ENCODE measurements around the gene TEP1. TPM values are rescaled to one million over a fixed set of nuclear protein-coding genes. Genes with fewer than 3 reads are reported as not detected.

Gene TEP1
- total RNA-seq, 1 experiment from 2014 or later, result 15.8 TPM

DNA sequence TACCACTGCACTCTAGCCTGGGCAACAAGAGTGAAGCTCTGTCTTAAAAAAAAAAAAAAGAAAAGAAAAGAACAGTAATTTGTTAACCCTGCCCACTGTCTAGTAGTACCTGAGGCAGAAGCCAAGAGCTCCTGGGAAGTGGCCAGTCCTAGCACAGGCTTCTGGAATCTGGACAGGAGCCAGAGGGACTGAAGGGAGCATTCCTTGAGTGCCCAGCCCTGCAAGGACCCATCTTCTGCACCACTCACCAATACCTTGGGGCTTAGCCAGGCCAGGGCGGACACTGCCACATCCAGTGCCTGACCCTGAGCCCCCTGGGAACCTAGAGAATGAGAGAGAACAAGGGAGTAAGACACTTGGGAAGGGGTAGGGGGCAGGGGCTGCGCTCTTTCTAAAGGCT, 36.1 kb downstream of the TEP1 start:
- Histone ChIP-seq H3K4ac (ENCODE audit: low read depth, low read length) (no peak overlapping the region), H2AFZ (ENCODE audit: low read length) (no peak overlapping the region), H3T11ph (ENCODE audit: low read length) (no peak overlapping the region), H2AK5ac (ENCODE audit: insufficient read length, low read length) (no peak overlapping the region), H3K18ac (ENCODE audit: insufficient read length, low read depth, low read length) (no peak overlapping the region), H3K14ac (ENCODE audit: insufficient read depth, low read length) (no peak overlapping the region), H4K5ac (ENCODE audit: insufficient read length, low read depth, low read length) (no peak overlapping the region), H2BK5ac (ENCODE audit: insufficient read length, low read length) (no peak overlapping the region), H3K27ac (ENCODE audit: insufficient read length, low read depth, low read length) (no peak overlapping the region), H2BK120ac (ENCODE audit: low read depth, low read length, poor library complexity, severe bottlenecking) (no peak overlapping the region), H4K8ac (replicated peaks; ENCODE audit: insufficient read length, low read depth, low read length) (no peak overlapping the region), H3K4me1 (ENCODE audit: insufficient read depth, low read length) (no peaks in the 10 kb centered on the region), H2BK12ac (ENCODE audit: insufficient read length, low read depth, low read length) (no peak overlapping the region), H2BK20ac (ENCODE audit: low read depth, low read length, poor library complexity, severe bottlenecking) (no peak overlapping the region), H2BK15ac (ENCODE audit: low read depth, low read length) (no peak overlapping the region), H4K91ac (ENCODE audit: insufficient read length, low read depth, low read length) (no peak overlapping the region), H3K9me3 (ENCODE audit: control insufficient read depth, low read depth, low read length) (no peaks in the 10 kb centered on the region), H3K23ac (ENCODE audit: insufficient read length, low read depth, low read length) (no peak overlapping the region), H3K79me1 (ENCODE audit: insufficient read depth, low read depth, low read length, poor library complexity, severe bottlenecking) (no peaks in the 10 kb centered on the region), H4K20me1 (ENCODE audit: control insufficient read depth, insufficient read depth, insufficient read length) (no peaks in the 10 kb centered on the region), H3K79me2 (ENCODE audit: insufficient read depth, low read length) (no peaks in the 10 kb centered on the region), H3K4me2 (ENCODE audit: insufficient read depth, insufficient read length, low read length) (no peak overlapping the region), H3K9ac (ENCODE audit: extremely low read depth, insufficient read length, low read length) (no peak overlapping the region), H3K27me3 (ENCODE audit: insufficient read depth, low read length) (no peaks in the 10 kb centered on the region; the same call in 1 of the 2 replicates), H3K23me2 (ENCODE audit: insufficient read length, low read depth, low read length, poor library complexity, severe bottlenecking) (no peaks in the 10 kb centered on the region), H3K56ac (ENCODE audit: insufficient read length, low read depth, low read length) (no peak overlapping the region)
- H3K27me3 Mint-ChIP-seq (ENCODE audit: low read depth), result no peaks in the 10 kb centered on the region
- no peak overlapping the region for H3K27ac Mint-ChIP-seq
- H3K4me3 Mint-ChIP-seq, result no peak overlapping the region
- TF ChIP-seq, protein P1, sequence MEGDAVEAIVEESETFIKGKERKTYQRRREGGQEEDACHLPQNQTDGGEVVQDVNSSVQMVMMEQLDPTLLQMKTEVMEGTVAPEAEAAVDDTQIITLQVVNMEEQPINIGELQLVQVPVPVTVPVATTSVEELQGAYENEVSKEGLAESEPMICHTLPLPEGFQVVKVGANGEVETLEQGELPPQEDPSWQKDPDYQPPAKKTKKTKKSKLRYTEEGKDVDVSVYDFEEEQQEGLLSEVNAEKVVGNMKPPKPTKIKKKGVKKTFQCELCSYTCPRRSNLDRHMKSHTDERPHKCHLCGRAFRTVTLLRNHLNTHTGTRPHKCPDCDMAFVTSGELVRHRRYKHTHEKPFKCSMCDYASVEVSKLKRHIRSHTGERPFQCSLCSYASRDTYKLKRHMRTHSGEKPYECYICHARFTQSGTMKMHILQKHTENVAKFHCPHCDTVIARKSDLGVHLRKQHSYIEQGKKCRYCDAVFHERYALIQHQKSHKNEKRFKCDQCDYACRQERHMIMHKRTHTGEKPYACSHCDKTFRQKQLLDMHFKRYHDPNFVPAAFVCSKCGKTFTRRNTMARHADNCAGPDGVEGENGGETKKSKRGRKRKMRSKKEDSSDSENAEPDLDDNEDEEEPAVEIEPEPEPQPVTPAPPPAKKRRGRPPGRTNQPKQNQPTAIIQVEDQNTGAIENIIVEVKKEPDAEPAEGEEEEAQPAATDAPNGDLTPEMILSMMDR (conservative IDR thresholded peaks at IDR 0.05), result no peak
- no peaks in the 10 kb centered on the region for H3K4me1 Mint-ChIP-seq
- no peaks in the 10 kb centered on the region for H3K9me3 Mint-ChIP-seq
- WGBS (ENCODE audit: extremely low coverage, insufficient read length, low lambda C conversion rate), result no CpG with 5 or more reads among the region's 2 CpGs
- no peak for DNase-seq
- peaks cover 21 to 73% (median 63%) of the 10 kb centered on the region in 3 experiments; a peak in 6 of 7 replicates for H3K36me3 Mint-ChIP-seq (ENCODE audit: insufficient read depth in 1 of 3, low read depth in 3 of 3)
